Fibroblast of lung (primary cell): Measurements from ENCODE around the gene ASH1L. TPM values are rescaled to one million over a fixed set of nuclear protein-coding genes. Genes with fewer than 3 reads are reported as not detected.
"Not testable (repeated sequence)": the region's sequence is repeated elsewhere in the genome, so short reads cannot be mapped to it uniquely, and the experiment has no call there.

Source experiments
- DNase-seq, 2 donors: peaks; one replicate each; pipeline versions ENCODE4 v3.0.0 to v3.0.0-alpha.2; 2010; ENCODE audit warnings: low read depth in 2 of 2
- H2AFZ ChIP-seq: 2 replicates; pipeline ENCODE4 v1.5.1; 2012; ENCODE audit warnings: low read length, control low read depth, inconsistent platforms
- H3K27ac ChIP-seq: 2 replicates; pipeline ENCODE4 v1.5.1; 2011; ENCODE audit warnings: low read length, control low read depth; ENCODE audit not compliant: insufficient read depth
- H3K27me3 ChIP-seq: 2 replicates; pipeline ENCODE4 v1.5.1; 2011; ENCODE audit warnings: mild to moderate bottlenecking, low read length; ENCODE audit not compliant: control insufficient read depth, insufficient read depth
- H3K36me3 ChIP-seq: 2 replicates; pipeline ENCODE4 v1.5.1; 2011; ENCODE audit warnings: low read length; ENCODE audit not compliant: control insufficient read depth, insufficient read depth
- H3K4me1 ChIP-seq: 2 replicates; pipeline ENCODE4 v1.5.1; 2011; ENCODE audit warnings: low read length; ENCODE audit not compliant: control insufficient read depth, insufficient read depth; ENCODE audit errors: extremely low read depth
- H3K4me2 ChIP-seq: 2 replicates; pipeline ENCODE4 v1.5.1; 2011; ENCODE audit warnings: low read length, control low read depth; ENCODE audit not compliant: insufficient read depth; ENCODE audit errors: extremely low read depth
- H3K4me3 ChIP-seq, 4 experiments: fragments of 200-600 bp in 1 of 4; sonication (generic) in 1 of 4; replicated peaks in 1 of 4; 2 replicates each; pipeline ENCODE4 v1.5.1; 2011 to 2016; ENCODE audit warnings: low read length in 4 of 4, low read depth in 3 of 4, mild to moderate bottlenecking in 3 of 4, control low read depth in 2 of 4, inconsistent platforms in 1 of 4, mixed read lengths in 1 of 4; ENCODE audit not compliant: insufficient read depth in 1 of 4; ENCODE audit errors: control extremely low read depth in 1 of 4
- H3K79me2 ChIP-seq: 2 replicates; pipeline ENCODE4 v1.5.1; 2012; ENCODE audit warnings: mild to moderate bottlenecking, low read length, inconsistent platforms; ENCODE audit not compliant: control insufficient read depth, insufficient read depth
- H3K9ac ChIP-seq: 2 replicates; pipeline ENCODE4 v1.5.1; 2011; ENCODE audit warnings: mild to moderate bottlenecking, low read length, control low read depth; ENCODE audit not compliant: insufficient read depth
- H3K9me3 ChIP-seq: 2 replicates; pipeline ENCODE4 v1.5.1; 2012; ENCODE audit warnings: low read depth, low read length; ENCODE audit not compliant: control insufficient read depth, insufficient read depth
- H4K20me1 ChIP-seq: 2 replicates; pipeline ENCODE4 v1.5.1; 2011; ENCODE audit warnings: low read length; ENCODE audit not compliant: control insufficient read depth, insufficient read depth; ENCODE audit errors: extremely low read depth
- EZH2 ChIP-seq: IDR thresholded peaks from 2 replicates; pipeline ENCODE4 v1.5.1; 2012; ENCODE audit warnings: low read length, control low read depth, mild to moderate bottlenecking; ENCODE audit errors: missing control alignments
- polyA minus RNA-seq: library from RNA; depleted of rRNA, polyadenylated mRNA; stranded (reverse); fragments of >200 nt; gene quantifications from 2 replicates; pipeline ENCODE4 v1.2.3, GENCODE V29; 2011; ENCODE audit warnings: low replicate concordance
- polyA plus RNA-seq, 2 donors: library from polyadenylated mRNA; depleted of rRNA in 1 of 2; stranded (reverse) in 1 of 2; unstranded in 1 of 2; fragments of >200 nt; gene quantifications; 2 replicates each; pipeline ENCODE4 v1.2.1, GENCODE V29; 2011 to 2012; ENCODE audit warnings: missing spikeins in 1 of 2
- total RNA-seq: library from RNA; depleted of rRNA; stranded (reverse); fragments of >200 nt; gene quantifications from 2 replicates; pipeline ENCODE4 v1.2.1, GENCODE V29; 2014
- TF ChIP-seq, protein P1 (sequence below), 2 donors: IDR thresholded peaks in 1 of 2; conservative IDR thresholded peaks in 1 of 2; 1 replicate in 1 of 2; 2 replicates in 1 of 2; pipeline ENCODE4 v1.5.1; 2011 to 2012; ENCODE audit warnings: low read length in 2 of 2, control low read depth in 1 of 2, inconsistent platforms in 1 of 2, low read depth in 1 of 2, mild to moderate bottlenecking in 1 of 2

ASH1L gene, protein sequence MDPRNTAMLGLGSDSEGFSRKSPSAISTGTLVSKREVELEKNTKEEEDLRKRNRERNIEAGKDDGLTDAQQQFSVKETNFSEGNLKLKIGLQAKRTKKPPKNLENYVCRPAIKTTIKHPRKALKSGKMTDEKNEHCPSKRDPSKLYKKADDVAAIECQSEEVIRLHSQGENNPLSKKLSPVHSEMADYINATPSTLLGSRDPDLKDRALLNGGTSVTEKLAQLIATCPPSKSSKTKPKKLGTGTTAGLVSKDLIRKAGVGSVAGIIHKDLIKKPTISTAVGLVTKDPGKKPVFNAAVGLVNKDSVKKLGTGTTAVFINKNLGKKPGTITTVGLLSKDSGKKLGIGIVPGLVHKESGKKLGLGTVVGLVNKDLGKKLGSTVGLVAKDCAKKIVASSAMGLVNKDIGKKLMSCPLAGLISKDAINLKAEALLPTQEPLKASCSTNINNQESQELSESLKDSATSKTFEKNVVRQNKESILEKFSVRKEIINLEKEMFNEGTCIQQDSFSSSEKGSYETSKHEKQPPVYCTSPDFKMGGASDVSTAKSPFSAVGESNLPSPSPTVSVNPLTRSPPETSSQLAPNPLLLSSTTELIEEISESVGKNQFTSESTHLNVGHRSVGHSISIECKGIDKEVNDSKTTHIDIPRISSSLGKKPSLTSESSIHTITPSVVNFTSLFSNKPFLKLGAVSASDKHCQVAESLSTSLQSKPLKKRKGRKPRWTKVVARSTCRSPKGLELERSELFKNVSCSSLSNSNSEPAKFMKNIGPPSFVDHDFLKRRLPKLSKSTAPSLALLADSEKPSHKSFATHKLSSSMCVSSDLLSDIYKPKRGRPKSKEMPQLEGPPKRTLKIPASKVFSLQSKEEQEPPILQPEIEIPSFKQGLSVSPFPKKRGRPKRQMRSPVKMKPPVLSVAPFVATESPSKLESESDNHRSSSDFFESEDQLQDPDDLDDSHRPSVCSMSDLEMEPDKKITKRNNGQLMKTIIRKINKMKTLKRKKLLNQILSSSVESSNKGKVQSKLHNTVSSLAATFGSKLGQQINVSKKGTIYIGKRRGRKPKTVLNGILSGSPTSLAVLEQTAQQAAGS (N-terminal part only)
- total RNA-seq (25.4 and 35.7 TPM in 2 replicates), polyA plus RNA-seq (16.9 and 19.4 TPM in 2 replicates), polyA minus RNA-seq (19.9 and 24.6 TPM in 2 replicates)
- 8.6 and 11.6 TPM in 2 replicates for polyA plus RNA-seq (2012)

DNA sequence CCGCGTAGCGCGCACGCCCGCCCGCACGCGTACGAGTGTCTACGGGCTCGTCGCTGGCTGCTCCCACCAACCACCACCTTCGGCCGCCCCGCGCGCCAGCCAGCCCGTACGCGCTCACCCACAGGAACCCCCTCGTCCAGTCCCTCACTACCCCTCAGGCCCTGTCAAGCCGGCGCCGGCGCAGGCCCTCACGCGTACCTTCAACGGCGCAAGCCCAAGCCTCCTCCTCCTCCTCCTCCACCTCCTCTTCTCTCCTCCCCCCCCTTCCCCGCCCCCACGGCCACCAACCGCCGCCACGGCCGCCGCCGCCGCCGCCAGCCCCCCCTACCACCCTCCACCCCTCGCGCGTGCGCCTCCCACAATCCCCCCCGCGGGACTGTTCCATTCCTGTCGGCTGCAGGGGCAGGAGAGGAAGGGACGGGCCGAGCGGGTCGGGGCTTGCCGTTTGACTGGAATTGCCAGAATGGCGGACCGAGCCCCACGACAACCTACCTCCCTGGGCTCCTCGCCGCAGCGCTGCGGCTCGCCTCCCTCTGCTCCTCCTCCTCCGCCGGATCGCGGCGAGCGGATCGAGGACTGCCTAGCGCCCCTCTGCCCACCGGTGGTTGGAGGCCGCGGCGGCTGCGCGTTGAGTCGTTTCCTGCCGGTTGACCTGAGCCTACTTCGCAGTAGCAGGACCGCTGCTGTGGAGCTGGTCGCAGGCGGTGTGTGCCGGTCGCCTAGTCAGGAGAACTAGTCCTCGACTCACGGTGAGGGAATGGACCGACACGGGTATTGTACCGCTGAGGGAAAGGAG, at the start of gene ASH1L:
TSS of gene ASH1L (minus strand) at position 223 of the 796 bp plus-strand sequence. CDS start 41,284 bp downstream, outside the sequence.
- Histone ChIP-seq H2AFZ (peak within 1 kb of the TSS; percentile 97), H3K27me3 (no peaks in the 10 kb centered on the region), H3K4me3 (peak within 1 kb of the TSS; percentile 75 to 87 (median 84)), H3K9me3 (no peaks in the 10 kb centered on the region), H3K4me2 (peak within 1 kb of the TSS; percentile 88), H4K20me1 (no peaks in the 10 kb centered on the region), H3K9ac (peak within 1 kb of the TSS; percentile 100), H3K79me2 (peaks cover 72% of the 10 kb centered on the region), H3K36me3 (no peaks in the 10 kb centered on the region), H3K27ac (peak within 1 kb of the TSS; percentile 99), H3K4me1 (peaks cover 3% of the 10 kb centered on the region)
- TF ChIP-seq, protein P1, sequence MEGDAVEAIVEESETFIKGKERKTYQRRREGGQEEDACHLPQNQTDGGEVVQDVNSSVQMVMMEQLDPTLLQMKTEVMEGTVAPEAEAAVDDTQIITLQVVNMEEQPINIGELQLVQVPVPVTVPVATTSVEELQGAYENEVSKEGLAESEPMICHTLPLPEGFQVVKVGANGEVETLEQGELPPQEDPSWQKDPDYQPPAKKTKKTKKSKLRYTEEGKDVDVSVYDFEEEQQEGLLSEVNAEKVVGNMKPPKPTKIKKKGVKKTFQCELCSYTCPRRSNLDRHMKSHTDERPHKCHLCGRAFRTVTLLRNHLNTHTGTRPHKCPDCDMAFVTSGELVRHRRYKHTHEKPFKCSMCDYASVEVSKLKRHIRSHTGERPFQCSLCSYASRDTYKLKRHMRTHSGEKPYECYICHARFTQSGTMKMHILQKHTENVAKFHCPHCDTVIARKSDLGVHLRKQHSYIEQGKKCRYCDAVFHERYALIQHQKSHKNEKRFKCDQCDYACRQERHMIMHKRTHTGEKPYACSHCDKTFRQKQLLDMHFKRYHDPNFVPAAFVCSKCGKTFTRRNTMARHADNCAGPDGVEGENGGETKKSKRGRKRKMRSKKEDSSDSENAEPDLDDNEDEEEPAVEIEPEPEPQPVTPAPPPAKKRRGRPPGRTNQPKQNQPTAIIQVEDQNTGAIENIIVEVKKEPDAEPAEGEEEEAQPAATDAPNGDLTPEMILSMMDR (conservative IDR thresholded peaks at IDR 0.05 in 1 of 2, IDR thresholded peaks at IDR 0.05 in 1 of 2; ENCODE audit: low read depth in 1 of 2, low read length in 2 of 2) = no peak
- no peak for TF ChIP-seq EZH2
- peak; percentile 92 for DNase-seq

DNA sequence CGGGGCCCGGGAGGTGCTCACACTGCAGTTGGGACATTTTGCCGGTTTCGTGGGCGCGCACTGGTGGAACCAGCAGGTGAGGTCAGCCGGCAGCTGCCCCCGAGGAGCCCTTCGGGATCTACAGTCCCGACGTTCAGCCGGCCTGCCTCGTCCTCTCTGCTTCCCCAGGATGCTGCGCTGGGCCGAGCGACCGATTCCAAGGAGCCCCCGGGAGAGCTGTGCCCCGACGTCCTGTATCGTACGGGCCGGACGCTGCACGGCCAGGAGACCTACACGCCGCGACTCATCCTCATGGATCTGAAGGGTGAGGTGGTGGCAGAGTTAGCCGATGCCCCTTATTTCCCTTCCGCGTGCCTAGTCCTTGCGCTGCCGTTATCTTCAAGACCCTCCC, 47.6 kb upstream of the ASH1L start:
- H3K9me3 ChIP-seq, DNase-seq, H4K20me1 ChIP-seq, H3K4me1 ChIP-seq, H3K9ac ChIP-seq, H3K36me3 ChIP-seq, H3K79me2 ChIP-seq, H3K27ac ChIP-seq, H3K4me2 ChIP-seq, H2AFZ ChIP-seq, H3K27me3 ChIP-seq: not testable (repeated sequence)
- peak overlapping the region in 2 of 4 experiments; percentile 49 to 67 for H3K4me3 ChIP-seq

DNA sequence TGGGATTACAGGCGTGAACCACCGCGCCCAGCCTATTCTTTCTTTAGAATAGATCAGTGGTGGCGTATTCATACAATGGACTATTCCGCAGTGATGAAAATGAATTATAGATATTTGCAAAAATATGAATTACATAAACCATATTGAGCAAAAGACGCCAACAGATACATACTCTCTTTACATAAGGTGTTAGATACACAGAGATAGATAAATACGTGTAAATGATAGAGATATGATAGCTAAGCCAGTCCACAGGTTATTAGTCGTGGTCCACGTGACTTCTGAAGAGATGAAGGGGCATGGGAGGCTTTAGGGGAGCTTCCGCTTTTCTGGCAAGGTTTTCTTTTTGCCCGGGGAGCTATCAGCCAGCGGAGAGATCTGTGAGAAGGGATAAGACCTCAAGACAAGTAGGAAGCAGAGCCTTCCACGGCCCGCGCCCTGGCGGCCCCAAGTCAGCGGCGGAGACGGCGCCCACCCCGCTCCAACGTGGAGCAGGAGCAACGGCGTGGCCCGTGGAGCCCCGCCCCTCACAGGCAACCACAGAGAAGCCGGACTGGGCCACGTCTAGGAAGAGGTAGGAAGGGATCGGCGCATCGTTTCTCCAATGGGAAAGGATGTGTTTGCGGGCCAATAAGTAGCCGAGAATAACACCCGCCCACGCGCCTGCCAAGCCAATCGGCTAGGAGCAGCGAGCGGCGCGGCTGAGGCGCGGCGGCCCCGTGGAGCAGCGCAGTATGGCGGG, 47.1 kb upstream of the ASH1L start, which contains the start of gene MSTO1:
TSS of gene MSTO1 (plus strand) at position 704 of the 742 bp plus-strand sequence. CDS start at position 735, 31 bp downstream.
- H3K79me2 ChIP-seq = no peaks in the 10 kb centered on the region
- no peaks in the 10 kb centered on the region for H3K27me3 ChIP-seq
- peak within 1 kb of the TSS; percentile 30 for H3K27ac ChIP-seq
- no peaks in the 10 kb centered on the region for H3K4me1 ChIP-seq
- H3K9me3 ChIP-seq = no peaks in the 10 kb centered on the region
- H3K4me3 ChIP-seq = peak within 1 kb of the TSS; percentile 40 to 94 (median 54)
- TF ChIP-seq, protein P1 (conservative IDR thresholded peaks at IDR 0.05 in 1 of 2, IDR thresholded peaks at IDR 0.05 in 1 of 2; ENCODE audit: low read depth in 1 of 2, low read length in 2 of 2) = no peak
- no peak for TF ChIP-seq EZH2
- H3K4me2 ChIP-seq = peak within 1 kb of the TSS; percentile 84
- H3K9ac ChIP-seq = peak within 1 kb of the TSS; percentile 28
- peak within 1 kb of the TSS; percentile 18 for H2AFZ ChIP-seq
- peaks cover 4% of the 10 kb centered on the region for H3K36me3 ChIP-seq
- DNase-seq = peak; percentile 96 to 99
- no peaks in the 10 kb centered on the region for H4K20me1 ChIP-seq
